ENCODE results near the gene SEZ6. TPM values are rescaled to one million over a fixed set of nuclear protein-coding genes. Genes with fewer than 3 reads are reported as not detected.

Gene SEZ6
- total RNA-seq, 2 donors from 2014 or later: 0.43 TPM; not detected in 1

DNA sequence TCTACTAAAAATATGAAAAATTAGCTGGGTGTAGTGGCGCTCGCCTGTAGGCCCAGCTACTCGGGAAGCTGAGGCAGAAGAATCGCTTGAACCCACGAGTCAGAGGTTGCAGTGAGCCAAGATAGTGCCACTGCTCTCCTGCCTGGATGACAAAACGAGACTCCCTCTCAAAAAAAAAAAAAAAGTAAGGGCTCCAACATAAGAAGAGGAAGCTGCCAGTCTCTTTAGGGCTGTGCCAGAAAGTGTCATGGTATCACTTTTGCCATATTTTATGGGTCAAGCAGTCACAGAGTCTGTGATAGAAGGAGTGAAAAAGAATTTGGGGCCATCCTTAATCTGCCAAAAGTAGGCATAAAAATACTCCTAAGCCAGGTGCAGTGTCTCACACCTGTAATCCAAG is 35.7 kb upstream of the SEZ6 start:
- Mint-ChIP-seq H3K27ac (no peak overlapping the region), H3K9me3 (no peaks in the 10 kb centered on the region)
- ATAC-seq: no peak

DNA sequence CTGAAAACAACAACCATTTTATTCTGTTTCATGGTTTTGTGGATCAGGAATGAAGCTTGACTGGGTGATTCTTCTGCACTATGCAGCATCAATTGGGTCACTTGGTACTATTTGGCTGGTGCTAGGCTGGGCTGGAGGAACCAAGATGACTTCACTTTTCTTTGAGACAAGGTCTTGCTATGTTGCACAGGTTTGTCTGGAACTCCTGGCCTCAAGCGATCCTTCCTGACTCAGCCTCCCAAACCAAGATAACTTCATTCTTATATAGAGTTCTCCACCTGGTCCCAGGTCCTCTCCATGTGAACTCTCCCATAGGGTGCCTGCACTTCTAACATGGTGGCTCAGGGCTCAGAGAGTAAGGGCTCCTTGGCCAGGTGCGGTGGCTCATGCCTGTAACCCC is 35.3 kb upstream of the SEZ6 start:
- no peaks in the 10 kb centered on the region for H3K9me3 Mint-ChIP-seq
- no peak for DNase-seq (ENCODE audit: low spot score in 2 of 2)
- ATAC-seq: no peak
- H3K27ac Mint-ChIP-seq: no peak overlapping the region
- no peaks in the 10 kb centered on the region for H3K36me3 Mint-ChIP-seq

More for the DNA sequence above, 35.7 kb upstream of the SEZ6 start:
- H3K36me3 Mint-ChIP-seq: no peaks in the 10 kb centered on the region
- no peak for DNase-seq (ENCODE audit: low spot score in 2 of 2)

DNA sequence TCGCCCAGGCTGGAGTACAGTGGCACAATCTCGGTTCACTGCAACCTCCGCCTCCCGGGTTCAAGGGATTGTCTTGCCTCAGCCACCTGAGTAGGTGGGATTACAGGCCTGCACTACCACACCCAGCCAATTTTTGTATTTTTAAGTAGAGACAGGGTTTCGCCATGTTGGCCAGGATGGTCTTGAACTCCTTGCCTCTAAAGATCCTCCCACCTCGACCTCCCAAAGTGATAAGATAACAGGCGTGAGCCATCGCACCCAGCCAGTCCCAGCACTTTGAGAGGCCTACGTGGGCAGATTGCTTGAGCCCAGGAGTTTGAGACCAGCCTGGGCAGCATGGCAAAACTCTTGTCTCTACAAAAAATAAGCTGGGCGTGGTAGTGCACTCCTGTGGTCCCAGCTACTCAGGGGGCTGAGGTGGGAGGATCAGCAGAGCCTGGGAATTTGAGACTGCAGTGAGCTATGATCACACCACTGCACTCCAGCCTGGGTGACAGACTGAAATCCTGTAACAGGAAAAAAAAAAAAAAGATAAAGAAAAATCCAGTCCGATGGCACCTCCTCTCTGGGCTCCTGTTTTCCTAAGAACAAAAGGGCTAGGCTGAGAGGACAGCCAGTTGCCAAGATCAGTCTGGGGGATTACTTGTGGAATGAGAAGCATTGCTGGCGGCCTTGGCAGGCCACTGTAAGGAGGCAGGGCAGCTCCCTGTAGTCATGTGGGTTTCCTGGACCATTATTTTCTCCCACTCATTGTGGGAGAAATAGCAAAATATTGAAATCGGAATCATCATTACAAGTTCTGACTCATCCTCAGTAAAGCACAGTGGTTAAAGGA is 34.1 kb upstream of the SEZ6 start:
- ATAC-seq: no peak
- H3K27ac Mint-ChIP-seq: no peak overlapping the region
- no peaks in the 10 kb centered on the region for H3K9me3 Mint-ChIP-seq
- DNase-seq (ENCODE audit: low spot score in 2 of 2): no peak
- no peaks in the 10 kb centered on the region for H3K36me3 Mint-ChIP-seq

DNA sequence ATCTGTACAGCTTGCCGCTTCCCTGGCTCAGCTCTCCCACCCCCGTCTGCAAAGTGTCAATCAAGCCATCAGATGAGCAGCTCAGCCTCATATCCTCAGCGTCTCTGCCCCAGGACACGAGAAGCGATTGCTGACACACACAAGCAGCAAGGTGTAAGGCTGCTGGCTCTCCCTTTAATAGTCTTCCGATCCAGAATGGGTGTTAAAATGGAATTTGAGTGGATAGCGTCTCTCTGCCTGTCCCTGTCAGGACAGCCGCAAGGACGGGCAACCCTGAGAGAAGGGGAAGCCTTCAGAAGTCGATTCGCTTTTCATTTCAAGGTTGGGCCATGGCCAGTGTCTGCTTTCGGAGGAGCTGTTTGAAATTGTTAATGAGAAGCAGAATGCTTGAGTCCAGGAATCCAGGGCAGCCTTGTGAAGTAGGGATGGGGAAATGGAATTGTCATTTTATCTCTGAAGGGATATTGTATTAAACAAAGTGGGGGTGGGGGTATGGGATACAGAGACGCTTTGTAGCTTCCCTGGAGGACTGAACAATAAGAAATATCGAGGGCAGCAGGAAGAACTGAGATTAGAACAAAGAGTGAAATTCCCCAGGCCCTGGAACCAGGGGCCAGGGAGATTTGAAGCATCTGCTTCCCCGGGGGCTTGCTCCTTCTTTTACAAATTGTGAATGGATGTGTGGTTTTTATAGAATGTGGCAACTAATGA is 32.4 kb upstream of the SEZ6 start:
- no peak for DNase-seq (ENCODE audit: low spot score in 2 of 2)
- Mint-ChIP-seq H3K27ac (no peak overlapping the region), H3K9me3 (peaks cover 5 to 6% of the 10 kb centered on the region in 2 donors), H3K36me3 (peaks cover 9 to 11% of the 10 kb centered on the region in 2 donors)
- no peak for ATAC-seq

DNA sequence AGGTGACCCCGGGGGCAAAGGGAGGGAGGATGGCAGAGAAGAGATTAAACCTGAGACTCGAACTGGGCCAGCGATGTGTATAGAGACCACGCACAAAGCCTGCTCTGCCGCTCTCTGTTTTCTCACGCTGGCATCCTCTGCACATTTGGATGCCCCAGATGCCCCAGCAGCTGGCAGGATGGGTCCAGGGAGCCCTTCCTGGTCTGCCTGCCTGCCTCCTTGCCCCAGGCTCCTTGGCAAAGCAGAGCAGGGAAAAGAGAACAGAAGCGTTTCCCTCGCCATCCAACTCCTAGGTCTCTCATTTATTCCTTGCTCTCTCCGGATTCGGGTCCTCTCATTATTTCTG is 31.9 kb upstream of the SEZ6 start:
- H3K27ac Mint-ChIP-seq: no peak overlapping the region
- no peak for ATAC-seq
- no peak for DNase-seq (ENCODE audit: low spot score in 2 of 2)
- H3K36me3 Mint-ChIP-seq: peaks cover 9 to 11% of the 10 kb centered on the region in 2 donors
- H3K9me3 Mint-ChIP-seq: peaks cover 5 to 6% of the 10 kb centered on the region in 2 donors

DNA sequence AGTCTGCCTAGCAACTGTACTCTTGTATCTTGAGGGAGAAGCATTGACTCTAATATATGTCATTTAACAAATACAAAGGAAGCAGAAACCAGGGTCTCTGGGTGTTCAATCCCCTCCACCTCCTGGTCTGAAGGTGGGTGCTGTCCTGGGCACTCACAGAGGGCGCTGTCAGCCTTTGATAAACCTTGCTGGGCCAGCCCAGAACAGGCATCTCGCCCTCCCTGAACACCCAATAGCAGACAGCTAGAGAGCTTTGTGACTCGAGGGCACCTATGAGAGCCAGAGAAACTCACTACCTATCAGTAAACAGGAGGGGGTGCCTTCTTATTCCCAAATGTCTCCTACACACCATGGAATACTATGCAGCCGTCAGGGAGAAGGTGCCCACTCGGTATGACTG is 30.8 kb upstream of the SEZ6 start:
- peaks cover 9 to 11% of the 10 kb centered on the region in 2 donors for H3K36me3 Mint-ChIP-seq
- ATAC-seq (no peak), DNase-seq (ENCODE audit: low spot score in 2 of 2) (no peak)
- peaks cover 5 to 6% of the 10 kb centered on the region in 2 donors for H3K9me3 Mint-ChIP-seq
- H3K27ac Mint-ChIP-seq: no peak overlapping the region

DNA sequence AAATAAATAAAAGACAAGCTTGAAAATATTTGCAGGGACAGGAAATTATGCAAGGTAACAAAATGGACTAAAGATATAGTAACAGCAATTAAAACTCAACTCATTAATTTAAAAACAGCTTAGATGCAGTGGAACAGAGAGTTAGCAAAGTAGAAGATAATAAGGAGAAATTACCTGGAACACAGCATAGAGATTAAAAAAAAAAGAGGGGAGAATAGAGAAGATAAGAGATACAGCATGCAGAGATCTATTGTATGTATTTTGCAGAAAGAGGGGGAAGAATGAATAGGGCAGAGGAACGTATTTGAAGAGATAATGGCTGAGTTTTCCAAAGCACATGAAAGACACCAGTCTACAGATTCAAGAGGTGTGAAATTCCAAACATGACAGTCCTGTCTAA is 28.7 kb upstream of the SEZ6 start:
- Mint-ChIP-seq H3K36me3 (peaks cover 9 to 11% of the 10 kb centered on the region in 2 donors), H3K27ac (no peak overlapping the region), H3K9me3 (peaks cover 5 to 6% of the 10 kb centered on the region in 2 donors)
- DNase-seq (ENCODE audit: low spot score in 2 of 2) (no peak), ATAC-seq (no peak)

DNA sequence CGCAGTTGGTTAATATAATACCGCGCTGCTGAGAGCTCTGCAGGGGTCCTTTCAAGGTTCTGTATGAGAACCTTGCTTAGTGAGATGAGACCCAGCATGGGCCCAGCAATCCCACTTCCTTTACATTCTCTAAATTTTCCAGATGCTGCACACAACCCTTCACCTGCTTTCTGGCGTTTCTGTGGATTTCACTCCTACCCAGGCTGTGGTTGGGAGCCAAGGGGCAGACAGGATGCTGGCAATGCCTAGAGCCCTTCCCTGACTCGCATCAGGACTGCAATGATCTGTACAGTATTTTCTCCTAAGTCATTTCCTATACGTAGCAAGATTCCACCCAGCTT is 27.0 kb upstream of the SEZ6 start:
- Mint-ChIP-seq H3K36me3 (peaks cover 9 to 11% of the 10 kb centered on the region in 2 donors), H3K27ac (no peak overlapping the region), H3K9me3 (peaks cover 5 to 6% of the 10 kb centered on the region in 2 donors)
- no peak for ATAC-seq
- DNase-seq (ENCODE audit: low spot score in 2 of 2): no peak

DNA sequence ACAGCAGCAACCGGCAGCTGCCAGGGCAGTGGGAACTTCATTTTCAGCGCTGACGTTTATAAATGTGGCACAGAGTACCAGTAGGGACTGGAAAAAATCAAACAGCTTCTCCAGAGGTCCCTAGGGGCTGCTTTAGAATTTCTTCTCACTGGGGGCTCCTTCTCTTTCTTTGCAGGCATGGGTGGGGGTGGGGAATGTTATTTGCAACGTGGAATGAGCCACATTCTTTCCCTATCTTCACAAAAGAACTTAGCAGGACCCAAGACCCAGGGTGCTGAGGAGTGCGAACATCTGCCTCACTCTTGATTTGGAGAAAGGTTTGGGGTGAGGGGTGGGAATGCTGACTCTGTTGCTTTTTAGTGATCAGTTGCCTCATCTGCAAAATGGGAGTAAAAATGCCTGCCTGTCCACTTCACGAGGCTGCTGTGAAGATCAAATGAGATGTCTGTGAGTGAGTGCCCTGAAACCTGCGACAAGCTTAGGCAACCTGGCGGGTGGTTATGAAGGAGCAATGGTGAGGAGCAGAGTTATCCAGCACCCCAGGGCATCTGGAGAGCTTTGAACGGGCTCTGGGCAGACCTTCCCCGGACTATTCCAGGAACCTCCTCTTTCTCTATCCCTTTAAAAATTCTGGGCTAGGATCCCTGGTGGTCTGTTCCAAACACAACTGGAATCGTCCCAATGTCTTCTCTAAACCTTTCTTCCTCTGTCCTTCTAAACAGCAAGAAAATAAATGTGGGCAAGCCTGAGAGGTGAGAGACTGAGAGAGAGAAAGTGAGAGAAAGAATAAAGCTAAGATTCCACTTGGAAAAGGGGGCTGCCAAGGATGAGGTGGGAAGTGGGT is 26.4 kb upstream of the SEZ6 start:
- H3K27ac Mint-ChIP-seq: no peak overlapping the region
- H3K36me3 Mint-ChIP-seq: peaks cover 9 to 11% of the 10 kb centered on the region in 2 donors
- DNase-seq (ENCODE audit: low spot score in 2 of 2) (no peak), ATAC-seq (no peak)
- H3K9me3 Mint-ChIP-seq: peaks cover 5 to 6% of the 10 kb centered on the region in 2 donors

DNA sequence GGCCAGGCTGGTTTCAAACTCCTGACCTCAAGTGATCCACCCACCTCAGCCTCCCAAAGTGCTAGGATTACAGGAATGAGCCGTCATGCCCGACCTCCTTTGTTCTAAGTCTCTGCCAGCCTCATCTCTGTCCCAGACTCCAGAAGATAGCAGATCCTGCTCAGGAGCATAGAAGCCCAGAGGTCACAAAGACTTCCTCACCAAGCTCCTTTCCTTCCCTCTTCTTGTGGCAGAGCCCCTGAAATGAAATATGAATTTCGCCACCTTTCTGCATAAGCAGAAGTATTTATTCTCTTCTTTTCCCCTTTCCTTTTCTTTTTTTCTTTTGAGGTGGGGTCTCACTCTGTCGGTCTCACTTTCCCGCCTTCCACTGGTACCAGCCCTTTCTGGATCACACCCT is 25.7 kb upstream of the SEZ6 start:
- Mint-ChIP-seq H3K27ac (no peak overlapping the region), H3K9me3 (peaks cover 5 to 6% of the 10 kb centered on the region in 2 donors), H3K36me3 (peaks cover 9 to 11% of the 10 kb centered on the region in 2 donors)
- DNase-seq (ENCODE audit: low spot score in 2 of 2): no peak
- no peak for ATAC-seq

DNA sequence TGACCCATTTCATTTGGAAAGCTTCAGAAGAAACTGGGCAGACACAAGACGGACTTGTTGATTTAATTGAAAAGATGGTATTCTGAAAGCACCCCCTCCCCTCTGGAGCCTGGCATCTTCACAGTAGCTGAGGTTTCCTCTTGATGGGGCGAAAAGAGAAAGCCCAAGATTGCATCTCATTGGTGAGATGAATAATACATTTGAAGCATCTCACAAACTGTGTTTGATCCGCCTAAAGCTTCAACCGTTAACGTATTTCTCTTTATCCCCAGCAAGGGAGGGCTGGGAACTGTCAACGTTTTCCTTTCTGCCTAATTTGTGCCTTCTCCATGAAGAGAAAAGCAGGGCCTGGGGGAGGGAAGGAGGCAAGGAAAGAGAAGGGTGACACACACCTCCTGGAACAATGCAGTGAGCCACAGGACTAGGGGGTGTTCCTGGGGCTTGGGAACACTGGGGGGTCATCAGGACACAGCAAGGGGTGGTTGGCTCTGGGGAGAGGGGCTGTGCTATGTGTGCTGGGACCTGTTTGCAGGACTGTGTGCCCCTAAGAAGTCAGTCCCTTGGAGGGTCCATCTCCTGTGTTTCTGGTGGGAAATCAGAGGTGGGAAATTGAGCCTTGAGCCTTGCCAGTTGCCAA is 18.6 kb upstream of the SEZ6 start:
- no peak for DNase-seq (ENCODE audit: low spot score in 2 of 2)
- no peaks in the 10 kb centered on the region for H3K9me3 Mint-ChIP-seq
- H3K36me3 Mint-ChIP-seq: peaks cover 0 to 7% of the 10 kb centered on the region in 2 donors
- no peak for ATAC-seq
- peak overlapping the region in 1 of 2 donors; percentile 83 for H3K27ac Mint-ChIP-seq

DNA sequence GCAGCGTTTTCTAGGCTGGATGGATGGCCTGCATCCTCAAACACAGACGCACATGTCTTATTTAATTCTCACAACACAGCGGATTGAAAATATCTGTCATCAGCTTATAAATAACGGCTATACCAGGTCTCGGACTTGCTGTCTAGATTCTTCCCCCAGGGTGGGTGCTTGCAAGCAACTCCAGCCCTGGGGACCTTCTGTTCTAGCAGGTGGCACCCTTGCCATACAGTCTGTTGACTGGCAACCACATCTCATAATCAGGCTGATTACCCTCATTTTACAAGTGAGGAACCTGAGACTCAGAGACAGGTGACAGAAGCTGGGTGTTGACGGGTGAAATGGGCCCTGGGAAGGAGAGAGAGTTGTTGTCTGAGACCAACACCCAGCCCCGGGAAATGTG is 16.2 kb upstream of the SEZ6 start:
- Mint-ChIP-seq H3K9me3 (no peaks in the 10 kb centered on the region), H3K36me3 (peaks cover 0 to 7% of the 10 kb centered on the region in 2 donors), H3K27ac (no peak overlapping the region)
- DNase-seq (ENCODE audit: low spot score in 2 of 2): no peak
- ATAC-seq: no peak

DNA sequence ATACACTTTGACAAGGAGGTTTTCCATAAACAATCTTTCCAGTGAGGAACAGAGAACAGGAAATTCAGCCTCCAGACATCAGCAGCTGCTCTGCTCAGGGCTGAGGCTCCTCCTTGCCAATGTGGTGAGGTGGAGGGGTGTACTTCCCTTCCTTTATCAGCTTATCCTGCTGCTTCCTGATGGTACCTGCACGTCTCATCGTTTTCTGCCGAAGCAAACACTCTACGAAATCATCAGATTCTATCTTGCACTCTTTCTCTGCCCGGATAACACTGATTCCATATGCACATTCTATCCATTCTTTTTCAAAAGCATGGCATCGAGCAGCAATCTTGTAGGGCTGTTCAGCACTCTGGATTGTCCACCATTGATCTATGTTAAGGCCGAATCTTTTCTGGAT is 15.4 kb upstream of the SEZ6 start:
- peaks cover 0 to 7% of the 10 kb centered on the region in 2 donors for H3K36me3 Mint-ChIP-seq
- no peaks in the 10 kb centered on the region for H3K9me3 Mint-ChIP-seq
- no peak for ATAC-seq
- DNase-seq (ENCODE audit: low spot score in 2 of 2): no peak
- no peak overlapping the region for H3K27ac Mint-ChIP-seq

DNA sequence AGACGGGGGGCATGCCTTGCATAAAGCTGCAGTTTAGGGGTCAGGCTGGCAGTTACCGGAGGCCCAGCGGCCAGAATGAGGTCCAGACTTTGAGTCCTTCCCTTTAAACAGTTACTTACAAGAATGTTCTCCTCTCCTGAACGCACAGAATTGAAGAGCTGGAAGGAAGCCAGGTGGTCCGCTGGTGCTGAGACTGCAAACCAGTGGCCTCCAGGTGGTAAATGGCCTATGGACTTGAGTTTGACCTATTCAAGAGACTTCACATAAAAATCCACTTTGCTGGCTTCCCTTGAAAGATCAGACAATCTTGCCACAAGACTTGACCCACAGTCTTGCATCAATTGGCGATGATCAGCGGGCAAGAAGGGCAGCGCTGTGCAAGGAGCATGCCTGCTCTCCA is 14.7 kb upstream of the SEZ6 start:
- no peak overlapping the region for H3K27ac Mint-ChIP-seq

DNA sequence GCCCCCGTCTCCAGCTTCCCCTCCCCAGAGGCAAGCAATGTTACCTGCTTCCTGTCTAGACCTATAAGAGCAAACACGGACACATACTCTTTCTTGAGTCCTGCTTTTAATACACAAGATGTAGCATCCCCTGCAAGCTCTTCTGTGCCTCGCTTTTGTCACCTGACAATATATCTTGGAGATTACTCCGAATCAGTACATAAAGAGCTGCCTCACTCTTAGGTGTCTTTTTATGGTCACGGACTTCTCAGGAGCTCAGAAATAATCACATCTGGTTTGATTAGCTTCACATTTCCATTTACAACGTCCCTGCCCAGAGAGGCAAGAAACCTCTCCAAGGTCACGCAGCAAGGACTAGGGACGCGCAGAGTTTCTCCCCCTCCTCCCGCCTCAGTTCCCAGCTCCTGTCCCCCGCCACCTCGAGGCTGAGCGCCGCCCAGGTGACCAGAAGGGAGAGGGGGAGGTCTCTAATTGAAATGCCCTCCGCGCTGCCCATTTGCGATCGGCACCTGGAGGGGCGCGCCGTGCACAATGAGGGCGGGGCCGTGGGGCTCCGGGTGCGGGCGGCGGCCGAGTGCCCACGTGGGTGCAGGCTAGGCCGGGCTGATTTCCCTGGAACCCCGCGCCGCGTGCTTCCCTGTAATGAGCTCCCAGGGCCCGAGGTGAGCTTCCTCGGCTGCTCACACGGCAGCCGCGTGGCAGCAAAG is 13.8 kb upstream of the SEZ6 start:
- Mint-ChIP-seq H3K9me3 (no peaks in the 10 kb centered on the region), H3K27ac (no peak overlapping the region), H3K36me3 (peaks cover 0 to 7% of the 10 kb centered on the region in 2 donors)
- ATAC-seq: no peak
- no peak for DNase-seq (ENCODE audit: low spot score in 2 of 2)

More for the DNA sequence above, 14.7 kb upstream of the SEZ6 start:
- Mint-ChIP-seq H3K9me3 (no peaks in the 10 kb centered on the region), H3K36me3 (peaks cover 0 to 7% of the 10 kb centered on the region in 2 donors)
- no peak for ATAC-seq
- no peak for DNase-seq (ENCODE audit: low spot score in 2 of 2)

DNA sequence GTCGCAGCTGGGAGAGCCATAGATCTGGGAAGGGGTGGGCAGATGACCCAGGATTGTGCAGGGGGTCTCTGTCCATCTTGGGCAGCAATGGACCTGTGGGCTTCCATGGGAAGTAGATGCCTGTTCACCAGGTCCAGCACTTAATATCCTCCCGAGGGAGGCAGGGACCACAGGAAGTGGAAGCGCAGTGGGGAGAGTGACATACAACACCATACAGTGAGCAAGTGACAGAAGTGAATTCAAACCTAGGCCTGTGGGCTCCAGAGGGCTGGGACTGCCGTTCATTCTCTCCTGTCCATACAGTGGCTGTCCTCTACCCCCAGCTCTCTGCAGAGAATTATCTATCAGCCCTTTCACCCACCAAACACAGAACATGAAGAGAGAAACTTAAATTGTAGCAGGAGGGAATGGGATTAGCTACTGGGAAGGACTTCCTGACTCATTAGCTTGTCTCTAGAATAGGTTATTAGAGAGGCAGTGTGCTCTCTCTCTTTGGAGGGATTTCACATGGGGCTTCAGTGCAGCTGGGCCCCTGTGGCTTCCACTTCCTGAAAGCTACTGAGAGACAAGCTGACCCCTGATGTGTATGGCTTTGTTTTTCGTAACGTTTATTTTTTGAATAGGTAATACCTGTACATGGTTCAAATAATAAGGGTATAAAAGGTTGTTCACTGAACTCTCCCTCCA is 13.1 kb upstream of the SEZ6 start:
- H3K27ac Mint-ChIP-seq: no peak overlapping the region
- ATAC-seq (no peak), DNase-seq (ENCODE audit: low spot score in 2 of 2) (no peak)
- no peaks in the 10 kb centered on the region for H3K9me3 Mint-ChIP-seq
- H3K36me3 Mint-ChIP-seq: peaks cover 0 to 7% of the 10 kb centered on the region in 2 donors
